Left lung (tissue), 10 donors: ENCODE results near the gene UBIAD1. TPM values are rescaled to one million over a fixed set of nuclear protein-coding genes. Genes with fewer than 3 reads are reported as not detected.

Experiments
- ATAC-seq: fragments of 200-7000 bp; cut with Tn5 transposase; one replicate; pipeline ENCODE4 v1.9.1; 2020; ENCODE audit warnings: moderate library complexity
- DNase-seq, 4 donors: peaks; one replicate each; pipeline ENCODE4 v3.0.0-alpha.2; 2013 to 2020
- H3K27ac ChIP-seq, 2 donors: fragments of 200-600 bp; sonication (generic) in 1 of 2; one replicate each; pipeline versions ENCODE4 v1.5.0 to v1.8.0; 2020 to 2021
- H3K27me3 ChIP-seq, 2 donors: fragments of 200-600 bp; sonication (generic) in 1 of 2; one replicate each; pipeline versions ENCODE4 v1.5.0 to v1.8.0; 2020 to 2021
- H3K36me3 ChIP-seq, 2 donors: fragments of 200-600 bp; sonication (generic) in 1 of 2; one replicate each; pipeline versions ENCODE4 v1.5.0 to v1.8.0; 2020 to 2021
- H3K4me1 ChIP-seq, 2 donors: fragments of 200-600 bp; one replicate each; pipeline ENCODE4 v1.8.0; 2021
- H3K4me3 ChIP-seq, 2 donors: fragments of 200-600 bp; sonication (generic) in 1 of 2; one replicate each; pipeline versions ENCODE4 v1.5.0 to v1.8.0; 2020 to 2021; ENCODE audit warnings: mild to moderate bottlenecking in 1 of 2
- H3K9me3 ChIP-seq, 2 donors: fragments of 200-600 bp; sonication (generic) in 1 of 2; one replicate each; pipeline versions ENCODE4 v1.5.0 to v1.8.0; 2020 to 2021
- intact Hi-C, 2 donors: fragments of 100-400 bp; cut with DNase I; formaldehyde crosslinking; loops; one replicate each; pipeline versions ENCODE4 v1.11.2 to v1.14.2; 2022
- polyA plus RNA-seq, 6 donors: library from polyadenylated mRNA; unstranded; fragments of 120-200 nt; gene quantifications; one replicate each; pipeline ENCODE4 v1.2.1, GENCODE V29; 2013; ENCODE audit not compliant: insufficient read length in 6 of 6
- total RNA-seq, 2 donors: library from RNA; stranded (reverse); fragmentation: NEBNext Ultra II Directional; extraction: Animal tissue kit (Norgen Biotek cat#: 25700); gene quantifications; one replicate each; pipeline ENCODE4 v1.2.1, GENCODE V29; 2021
- TF ChIP-seq, protein P1 (sequence below), 2 donors: fragments of 200-600 bp; sonication (generic) in 1 of 2; IDR thresholded peaks; one replicate each; pipeline versions ENCODE4 v1.5.0 to v1.8.0; 2021; ENCODE audit warnings: antibody characterized with exemption in 2 of 2
- donor health status: DM: no; HTN: yes; CAD: no.
- donor health status: DM: no; HTN: no; CAD: no.

Gene UBIAD1
- total and polyA plus RNA-seq, 8 donors, result 9.3 to 19.4 (median 16.7) TPM

DNA sequence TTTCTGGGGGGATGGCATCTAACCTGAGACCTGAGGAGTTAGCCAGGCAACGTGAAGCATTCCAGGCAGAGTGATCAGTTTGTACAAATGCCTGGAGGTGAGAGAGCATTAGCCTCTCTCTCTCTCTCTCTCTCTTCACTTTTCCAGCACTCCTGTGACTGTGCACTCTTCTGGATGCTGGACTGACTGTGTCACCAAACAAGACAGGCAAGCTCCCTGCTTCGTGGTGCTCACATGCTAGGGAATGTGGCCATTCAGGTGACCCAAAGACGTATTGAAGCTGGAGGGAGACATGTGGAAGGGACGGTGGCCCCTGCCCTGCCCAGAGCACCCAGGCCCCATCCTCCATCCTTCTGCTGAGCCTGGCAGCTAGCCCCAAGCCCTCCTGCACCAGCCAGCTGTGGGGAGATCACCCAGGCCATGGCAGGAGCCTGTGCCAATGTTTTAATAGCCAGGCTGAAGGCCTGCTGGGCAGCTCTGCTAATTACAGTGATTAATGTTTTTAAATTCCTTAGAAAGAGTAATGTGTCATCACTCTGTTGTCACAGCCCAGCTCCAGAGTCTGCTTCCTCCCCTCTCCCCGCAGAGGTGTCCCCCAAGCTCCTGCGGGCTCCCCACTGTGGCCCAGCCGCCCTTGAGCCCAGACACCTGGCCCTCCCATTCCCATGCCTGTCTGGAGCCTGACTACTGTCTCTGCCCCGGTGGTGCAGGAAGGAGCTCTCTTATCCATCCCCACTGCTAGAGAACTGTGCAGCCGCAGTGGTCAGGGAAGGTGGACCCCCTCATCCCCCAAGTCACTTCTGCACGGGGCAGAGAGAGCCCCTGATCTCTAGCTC lies 48.9 kb downstream of the UBIAD1 start:
- Histone ChIP-seq H3K27me3 (peaks cover 0 to 17% of the 10 kb centered on the region in 2 donors), H3K9me3 (no peaks in the 10 kb centered on the region), H3K4me1 (no peaks in the 10 kb centered on the region), H3K4me3 (no peak overlapping the region), H3K36me3 (no peaks in the 10 kb centered on the region), H3K27ac (no peak overlapping the region)
- DNase-seq (no peak), ATAC-seq (no peak)
- intact Hi-C loops, result no loop called here
- TF ChIP-seq, protein P1, sequence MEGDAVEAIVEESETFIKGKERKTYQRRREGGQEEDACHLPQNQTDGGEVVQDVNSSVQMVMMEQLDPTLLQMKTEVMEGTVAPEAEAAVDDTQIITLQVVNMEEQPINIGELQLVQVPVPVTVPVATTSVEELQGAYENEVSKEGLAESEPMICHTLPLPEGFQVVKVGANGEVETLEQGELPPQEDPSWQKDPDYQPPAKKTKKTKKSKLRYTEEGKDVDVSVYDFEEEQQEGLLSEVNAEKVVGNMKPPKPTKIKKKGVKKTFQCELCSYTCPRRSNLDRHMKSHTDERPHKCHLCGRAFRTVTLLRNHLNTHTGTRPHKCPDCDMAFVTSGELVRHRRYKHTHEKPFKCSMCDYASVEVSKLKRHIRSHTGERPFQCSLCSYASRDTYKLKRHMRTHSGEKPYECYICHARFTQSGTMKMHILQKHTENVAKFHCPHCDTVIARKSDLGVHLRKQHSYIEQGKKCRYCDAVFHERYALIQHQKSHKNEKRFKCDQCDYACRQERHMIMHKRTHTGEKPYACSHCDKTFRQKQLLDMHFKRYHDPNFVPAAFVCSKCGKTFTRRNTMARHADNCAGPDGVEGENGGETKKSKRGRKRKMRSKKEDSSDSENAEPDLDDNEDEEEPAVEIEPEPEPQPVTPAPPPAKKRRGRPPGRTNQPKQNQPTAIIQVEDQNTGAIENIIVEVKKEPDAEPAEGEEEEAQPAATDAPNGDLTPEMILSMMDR (IDR thresholded peaks at IDR 0.05), result no peak

DNA sequence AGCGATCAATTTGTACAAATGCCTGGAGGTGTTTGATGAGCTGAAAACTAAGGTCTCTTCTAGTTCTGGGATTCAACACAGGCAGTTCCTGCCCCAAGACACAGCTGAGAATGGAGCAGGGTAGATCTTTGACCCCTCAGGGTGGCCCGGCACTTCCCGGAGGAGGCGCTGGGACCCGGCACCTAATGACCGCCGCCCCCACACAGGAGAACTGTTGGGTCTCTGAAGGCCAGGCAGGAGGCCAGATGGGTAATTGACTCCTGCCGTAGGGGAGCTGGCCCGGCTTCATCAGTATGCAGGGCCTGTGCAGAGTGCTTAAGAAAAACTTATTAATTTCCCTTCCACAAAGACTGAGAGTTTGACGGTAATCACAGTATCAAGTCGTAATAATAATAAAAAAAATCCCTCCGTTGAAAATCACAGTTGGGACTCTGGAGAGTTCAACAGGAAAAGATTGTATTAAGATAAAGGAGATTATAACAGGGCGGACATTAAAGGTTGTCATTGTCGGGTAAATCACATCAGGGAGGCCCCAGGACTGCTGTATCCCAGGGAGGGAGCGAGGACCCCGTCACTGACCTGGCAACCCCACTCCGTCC lies 51.7 kb downstream of the UBIAD1 start:
- Histone ChIP-seq H3K9me3 (no peaks in the 10 kb centered on the region), H3K4me3 (no peak overlapping the region), H3K27me3 (peaks cover 0 to 11% of the 10 kb centered on the region in 2 donors), H3K27ac (no peak overlapping the region), H3K4me1 (no peaks in the 10 kb centered on the region), H3K36me3 (no peaks in the 10 kb centered on the region)
- intact Hi-C loops, result no loop called here
- ATAC-seq, result no peak
- DNase-seq, result peak in 1 of 4 donors; percentile 61
- TF ChIP-seq, protein P1 (IDR thresholded peaks at IDR 0.05), result no peak

DNA sequence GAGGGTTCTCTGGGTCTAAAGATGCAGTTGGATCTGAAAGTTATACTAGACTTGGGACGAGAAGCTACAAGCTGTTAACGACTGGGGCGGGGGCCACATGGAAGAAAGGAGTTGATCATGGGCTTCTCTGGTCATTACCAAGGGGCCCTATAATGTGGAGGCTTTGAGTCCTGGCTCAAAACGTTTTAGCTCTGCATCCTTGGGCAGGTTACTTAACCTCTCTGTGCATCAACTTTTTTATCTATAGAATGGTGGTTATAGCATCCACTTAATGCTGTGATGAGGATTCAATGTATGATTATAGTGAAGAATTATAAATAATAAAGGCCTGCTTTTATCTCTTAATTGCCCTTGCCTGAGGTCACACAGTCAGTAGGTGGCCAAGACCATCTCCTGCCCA lies 53.1 kb downstream of the UBIAD1 start:
- Histone ChIP-seq H3K27ac (no peak overlapping the region), H3K36me3 (no peaks in the 10 kb centered on the region), H3K27me3 (peaks cover 0 to 11% of the 10 kb centered on the region in 2 donors), H3K4me3 (no peak overlapping the region), H3K4me1 (no peaks in the 10 kb centered on the region), H3K9me3 (no peaks in the 10 kb centered on the region)
- TF ChIP-seq, protein P1 (IDR thresholded peaks at IDR 0.05), result no peak
- no peak for DNase-seq
- no peak for ATAC-seq
- intact Hi-C loops, result no loop called here

DNA sequence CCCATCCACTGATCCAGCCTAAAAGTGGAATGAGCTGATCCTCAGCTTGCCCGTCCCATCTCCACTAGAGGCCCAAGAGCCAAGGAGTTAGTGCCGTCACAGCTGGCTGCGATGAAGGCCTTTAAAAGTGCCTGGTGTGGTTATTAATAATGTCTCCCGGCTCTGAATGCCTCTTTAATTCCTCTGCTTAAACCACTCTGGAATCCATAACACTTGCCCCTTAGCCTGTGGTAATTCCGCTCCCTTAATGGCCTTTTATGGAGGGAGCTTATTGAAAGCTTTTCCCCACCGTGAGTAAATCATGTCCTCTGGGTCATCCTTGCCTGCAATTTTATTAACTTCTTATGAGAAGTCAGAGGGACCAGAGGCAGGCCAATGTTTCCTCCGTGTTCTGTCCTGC lies 55.4 kb downstream of the UBIAD1 start:
- Histone ChIP-seq H3K4me1 (no peaks in the 10 kb centered on the region), H3K27ac (no peak overlapping the region), H3K9me3 (no peaks in the 10 kb centered on the region), H3K27me3 (peaks cover 0 to 13% of the 10 kb centered on the region in 2 donors), H3K4me3 (no peak overlapping the region), H3K36me3 (no peaks in the 10 kb centered on the region)
- DNase-seq (no peak), ATAC-seq (no peak)
- TF ChIP-seq, protein P1 (IDR thresholded peaks at IDR 0.05), result no peak
- intact Hi-C loops, result no loop called here

DNA sequence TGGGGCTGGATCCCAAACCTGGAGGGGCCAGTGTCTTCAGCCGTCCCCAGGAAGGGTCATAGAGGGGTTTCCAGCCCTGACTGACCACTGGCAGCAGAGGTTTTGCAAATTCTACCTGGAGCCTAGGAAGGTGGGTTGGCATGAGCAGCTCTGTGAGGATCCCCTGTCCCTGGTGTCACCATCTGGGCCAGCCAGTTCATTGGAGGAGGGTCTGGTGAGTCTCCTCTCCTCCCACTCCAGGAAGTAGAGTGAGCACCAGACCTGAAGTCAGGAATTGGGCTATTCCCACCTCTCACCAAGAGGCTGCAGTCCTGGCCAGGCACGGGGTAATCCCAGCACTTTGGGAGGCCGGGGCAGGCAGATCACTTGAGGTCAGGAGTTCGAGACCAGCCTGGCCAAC lies 57.4 kb downstream of the UBIAD1 start:
- no peaks in the 10 kb centered on the region for H3K9me3 ChIP-seq
- no peak for DNase-seq
- H3K4me3 ChIP-seq, result no peak overlapping the region
- intact Hi-C loops, result no loop called here
- H3K36me3 ChIP-seq, result no peaks in the 10 kb centered on the region
- TF ChIP-seq, protein P1 (IDR thresholded peaks at IDR 0.05), result no peak
- H3K27ac ChIP-seq, result no peak overlapping the region
- peaks cover 0 to 13% of the 10 kb centered on the region in 2 donors for H3K27me3 ChIP-seq
- H3K4me1 ChIP-seq, result no peaks in the 10 kb centered on the region
- no peak for ATAC-seq
